Measurements from ENCODE around the gene NKPD1.

Gene NKPD1

GRCh38 chr19:45160870-45161737 is at the start of gene NKPD1:
Gene NKPD1 (minus strand): TSS chr19:45160982. CDS start chr19:45160150, 832 bp downstream.
- no peak for DNase-seq

DNA sequence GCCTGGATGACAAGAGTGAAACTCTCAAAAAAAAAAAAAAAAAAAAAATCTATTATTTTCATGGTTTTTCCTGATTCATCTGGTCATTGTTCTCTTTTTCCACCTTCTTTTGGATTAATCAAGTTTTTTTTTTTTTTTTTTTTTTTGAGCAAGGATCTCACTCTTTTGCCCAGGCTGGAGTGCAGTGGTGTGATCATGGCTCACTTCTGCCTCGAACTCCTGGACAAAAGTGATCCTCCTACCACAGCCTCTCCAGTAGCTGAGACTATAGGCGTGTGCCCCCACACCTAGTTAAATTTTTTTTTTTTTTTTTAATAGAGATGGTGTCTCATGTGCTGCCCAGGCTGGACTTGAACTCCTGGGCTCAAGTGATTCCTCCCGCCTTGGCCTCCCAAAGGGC is 45.5 kb upstream of the NKPD1 start:
- DNase-seq = no peak

DNA sequence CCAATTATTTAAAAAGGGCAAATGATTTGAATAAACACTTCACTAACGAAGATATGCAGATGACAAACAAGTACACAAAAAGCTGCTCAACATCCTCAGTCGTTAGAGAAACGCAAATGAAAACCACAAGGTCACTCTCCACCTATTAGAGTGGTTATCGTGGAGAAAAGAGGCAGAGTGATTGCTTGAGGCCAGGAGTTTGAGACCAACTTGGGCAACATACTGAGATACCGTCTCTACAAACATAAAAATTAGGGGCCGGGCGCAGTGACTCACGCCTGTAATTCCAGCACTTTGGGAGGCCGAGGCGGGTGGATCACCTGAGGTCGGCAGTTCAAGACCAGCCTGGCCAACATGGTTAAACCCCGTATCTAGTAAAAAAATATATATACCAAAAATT is 45.0 kb upstream of the NKPD1 start:
- DNase-seq = no peak

- DNase-seq = no peak
These were observed 41.9 kb upstream of the NKPD1 start for GRCh38 chr19:45202637-45203036.

DNA sequence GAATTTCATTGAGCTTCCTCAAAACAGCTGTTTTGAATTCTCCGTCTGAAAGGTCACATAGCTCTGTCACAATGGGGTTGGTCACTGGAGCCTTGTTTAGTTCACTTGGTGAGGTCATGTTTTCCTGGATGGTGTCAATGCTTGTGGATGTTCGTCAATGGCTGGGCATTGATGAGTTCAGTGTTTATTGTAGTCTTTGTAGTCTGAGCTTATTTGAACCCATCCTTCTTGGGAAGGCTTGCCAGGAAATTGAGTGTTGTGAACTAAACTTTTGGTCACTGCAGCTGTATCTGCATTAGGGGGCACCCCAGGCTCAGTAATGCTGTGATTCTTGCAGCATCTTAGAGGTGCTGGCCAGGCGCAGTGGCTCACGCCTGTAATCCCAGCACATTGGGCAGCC is 39.8 kb upstream of the NKPD1 start:
- peak; percentile 64 for DNase-seq

GRCh38 chr19:45195764-45196163 is 35.0 kb upstream of the NKPD1 start:
- DNase-seq = no peak

DNA sequence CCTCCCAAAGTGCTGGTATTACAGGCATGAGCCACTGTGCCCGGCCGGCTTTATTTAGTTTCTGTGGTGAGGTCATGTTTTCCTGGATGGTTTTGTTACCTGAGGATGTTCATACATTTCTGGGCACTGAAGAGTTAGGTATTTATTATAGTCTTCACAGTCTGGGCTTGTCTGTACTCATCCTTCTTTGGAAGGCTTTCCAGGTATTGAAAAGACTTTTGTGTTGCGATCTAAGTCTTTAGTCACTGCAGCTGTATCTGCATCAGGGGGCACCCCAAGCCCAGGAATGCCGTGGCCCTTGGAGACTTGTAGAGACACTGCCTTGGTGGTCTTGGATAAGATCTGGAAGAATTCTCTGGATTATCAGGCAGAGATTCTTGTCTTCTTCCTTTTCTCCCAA is 30.6 kb upstream of the NKPD1 start:
- no peak for DNase-seq

GRCh38 chr19:45189971-45190370 is 29.2 kb upstream of the NKPD1 start:
- no peak for DNase-seq

- DNase-seq = peak; percentile 25
These were observed 26.8 kb upstream of the NKPD1 start for GRCh38 chr19:45187421-45188100.

DNA sequence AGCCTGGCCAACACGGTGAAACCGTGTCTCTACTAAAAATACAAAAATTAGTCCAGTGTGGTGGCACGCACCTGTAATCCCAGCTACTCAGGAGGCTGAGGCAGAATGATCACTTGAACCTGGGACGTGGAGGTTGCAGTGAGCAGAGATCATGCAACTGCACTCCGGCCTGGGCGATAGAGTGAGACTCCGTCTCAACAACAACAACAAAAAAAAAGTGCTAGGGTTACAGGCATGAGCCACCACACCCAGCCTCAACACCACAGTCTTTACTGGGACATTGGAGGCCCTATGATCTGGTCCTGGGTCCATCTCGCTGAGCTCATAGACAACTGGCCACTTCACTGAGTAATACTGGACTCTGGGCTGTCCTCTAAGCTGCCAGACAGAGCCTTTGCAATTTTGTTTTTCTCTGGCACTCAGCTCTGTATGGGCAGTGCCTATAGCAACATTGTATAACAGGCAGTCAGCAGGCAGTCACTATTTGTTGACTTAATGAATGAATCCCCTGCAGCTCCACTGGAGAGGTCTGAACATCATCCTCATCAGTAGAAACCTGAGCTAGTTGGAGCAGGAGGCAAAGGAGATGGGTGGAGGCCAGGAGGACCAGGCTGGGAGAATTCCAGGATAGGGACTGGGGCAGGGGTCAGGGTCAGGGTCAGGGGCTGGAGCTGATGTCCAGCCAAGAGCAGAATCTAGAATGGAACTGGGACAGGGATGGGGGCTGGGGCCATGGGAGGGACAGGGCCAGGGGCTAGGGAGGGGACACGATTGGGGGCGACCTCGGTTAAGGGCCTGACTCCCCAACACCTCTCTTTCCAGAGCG is 25.9 kb upstream of the NKPD1 start:
- peak; percentile 19 for DNase-seq

DNA sequence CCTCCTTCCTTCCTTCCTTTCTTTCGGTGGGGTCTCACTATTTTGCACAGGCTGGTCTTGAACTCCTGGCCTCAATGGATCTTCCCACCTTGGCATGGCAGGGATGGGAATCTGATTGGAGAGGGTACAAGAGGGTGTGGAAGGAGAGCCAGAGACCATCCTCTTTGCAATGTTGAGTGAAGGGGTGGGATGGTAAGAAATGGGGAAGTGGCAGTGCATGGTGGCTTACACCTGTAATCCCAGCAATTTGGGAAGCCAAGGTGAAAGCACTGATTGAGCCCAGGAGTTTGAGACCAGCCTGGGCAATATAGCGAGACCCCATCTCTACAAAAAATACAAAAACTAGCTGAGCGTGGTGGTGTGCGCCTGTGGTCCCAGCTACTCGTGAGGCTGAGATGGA is 23.3 kb upstream of the NKPD1 start:
- no peak for DNase-seq

- no peak for DNase-seq
These were observed 22.0 kb upstream of the NKPD1 start for GRCh38 chr19:45182758-45183157.

- DNase-seq = no peak
These were observed 20.2 kb upstream of the NKPD1 start for GRCh38 chr19:45180936-45181335.

DNA sequence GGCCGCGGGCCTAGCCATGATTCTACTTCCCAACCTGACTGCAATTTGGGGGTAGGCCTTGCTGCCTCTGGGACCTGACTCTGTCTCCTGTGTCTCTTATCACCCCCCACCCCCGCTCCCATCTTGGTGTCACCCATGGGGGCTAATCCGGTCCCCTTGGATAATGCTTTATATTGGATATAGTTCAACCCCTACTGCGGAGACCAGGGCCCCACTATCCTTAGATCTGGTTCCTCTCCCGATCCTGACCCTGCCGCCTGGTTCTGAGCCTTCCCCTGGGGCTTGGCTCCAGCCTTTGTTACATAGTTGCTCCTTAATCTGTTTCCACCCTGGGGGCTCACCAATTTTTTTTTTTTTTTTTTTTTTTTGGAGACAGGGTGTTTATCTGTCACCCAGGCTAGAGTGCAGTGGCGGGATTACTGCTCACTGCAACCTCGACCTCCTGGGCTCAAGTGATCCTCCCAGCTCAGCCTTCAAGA is 19.1 kb upstream of the NKPD1 start:
- no peak for DNase-seq

DNA sequence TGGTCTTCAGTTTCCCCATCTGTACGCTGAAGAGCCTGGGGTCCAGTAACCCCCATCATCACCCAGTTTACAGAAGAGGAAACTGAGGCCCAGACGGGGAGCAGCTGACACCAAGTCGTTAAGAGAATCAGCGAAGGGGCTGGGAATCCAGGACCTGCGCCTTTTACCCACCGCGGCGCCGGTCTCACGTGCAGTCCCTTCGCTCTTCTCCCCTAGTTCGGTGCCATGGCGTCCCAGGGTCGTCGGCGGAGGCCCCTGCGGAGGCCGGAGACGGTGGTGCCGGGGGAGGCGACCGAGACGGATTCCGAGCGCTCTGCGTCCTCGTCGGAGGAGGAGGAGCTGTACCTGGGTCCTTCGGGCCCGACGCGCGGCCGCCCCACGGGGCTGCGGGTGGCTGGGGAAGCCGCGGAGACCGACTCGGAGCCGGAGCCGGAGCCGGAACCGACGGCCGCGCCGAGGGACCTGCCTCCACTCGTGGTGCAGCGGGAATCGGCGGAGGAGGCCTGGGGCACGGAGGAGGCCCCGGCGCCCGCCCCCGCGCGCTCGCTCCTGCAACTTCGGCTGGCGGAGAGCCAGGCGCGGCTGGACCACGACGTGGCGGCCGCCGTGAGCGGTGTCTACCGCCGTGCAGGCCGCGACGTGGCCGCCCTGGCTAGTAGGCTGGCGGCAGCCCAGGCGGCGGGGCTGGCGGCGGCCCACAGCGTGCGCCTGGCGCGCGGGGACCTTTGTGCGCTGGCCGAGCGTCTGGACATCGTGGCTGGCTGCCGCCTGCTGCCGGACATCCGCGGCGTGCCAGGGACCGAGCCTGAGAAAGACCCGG is 18.5 kb upstream of the NKPD1 start:
- DNase-seq = no peak

DNA sequence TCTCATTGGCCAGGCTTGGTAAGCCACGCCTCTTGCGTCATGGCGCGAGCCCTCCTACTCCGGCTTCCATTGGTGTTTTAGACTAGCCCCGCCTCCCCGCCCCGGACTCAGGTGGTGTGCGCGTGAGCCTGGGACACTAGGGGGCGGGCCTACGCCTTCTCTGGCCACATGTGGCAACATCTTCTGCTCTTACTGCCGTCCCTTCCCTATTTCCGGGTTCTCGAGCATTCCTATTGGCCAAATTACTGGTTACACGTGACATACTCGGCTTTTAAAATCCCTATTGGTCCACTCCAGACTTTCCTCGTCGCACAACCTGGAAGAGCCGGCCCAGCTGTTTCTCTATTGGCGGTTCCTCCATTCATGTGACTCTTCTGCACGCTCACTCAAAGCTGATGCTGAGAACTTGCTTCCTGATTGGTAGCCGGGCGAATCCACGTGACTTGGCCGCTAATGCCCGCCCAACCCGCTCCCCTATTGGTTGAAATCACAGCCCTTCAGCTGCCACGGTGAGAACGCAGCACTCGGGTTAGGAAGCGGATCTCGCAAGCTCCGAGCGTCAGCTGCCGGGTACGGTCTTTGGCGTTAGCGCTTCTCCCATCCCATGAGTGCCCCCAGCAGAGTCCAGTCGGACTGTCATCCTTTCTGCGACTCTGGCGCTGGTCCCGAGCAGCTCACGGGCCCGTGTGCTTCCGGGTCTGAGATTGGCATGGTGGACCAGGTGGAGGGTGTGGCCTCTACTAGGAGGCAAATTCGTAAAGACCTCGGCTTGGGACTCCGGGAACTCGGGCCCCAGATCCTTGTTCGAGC is 17.7 kb upstream of the NKPD1 start, which contains the start of gene BLOC1S3:
BLOC1S3 (plus strand) TSS at position 523 of the 810 bp plus-strand sequence. CDS start 513 bp downstream, outside the sequence.
- peak; percentile 100 for DNase-seq

DNA sequence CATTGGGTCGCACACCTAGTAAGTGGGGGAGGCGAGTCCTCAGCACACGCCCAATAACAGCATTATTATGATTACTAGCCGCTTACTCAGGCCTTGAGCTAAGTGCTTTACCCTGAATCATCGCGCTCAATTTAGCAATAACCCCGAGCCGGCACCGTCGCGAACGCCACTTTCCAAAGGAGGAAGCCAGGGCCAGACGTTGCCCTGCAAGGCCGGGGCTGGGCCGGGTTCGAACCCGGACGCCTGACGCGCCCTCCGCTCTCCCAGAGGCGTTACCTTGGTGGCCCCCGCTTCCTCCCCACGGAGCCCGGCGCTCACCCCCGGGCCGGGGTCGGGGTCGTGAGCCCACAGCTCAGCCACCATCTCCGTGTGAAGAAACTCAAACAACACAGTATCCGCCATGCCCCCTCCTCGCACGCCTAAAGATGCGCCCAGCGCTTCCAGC is 17.1 kb upstream of the NKPD1 start, which contains the start of gene TRAPPC6A:
TRAPPC6A (minus strand) TSS at position 421 of the 445 bp plus-strand sequence; CDS start at position 402, 19 bp downstream.
- DNase-seq = no peak

DNA sequence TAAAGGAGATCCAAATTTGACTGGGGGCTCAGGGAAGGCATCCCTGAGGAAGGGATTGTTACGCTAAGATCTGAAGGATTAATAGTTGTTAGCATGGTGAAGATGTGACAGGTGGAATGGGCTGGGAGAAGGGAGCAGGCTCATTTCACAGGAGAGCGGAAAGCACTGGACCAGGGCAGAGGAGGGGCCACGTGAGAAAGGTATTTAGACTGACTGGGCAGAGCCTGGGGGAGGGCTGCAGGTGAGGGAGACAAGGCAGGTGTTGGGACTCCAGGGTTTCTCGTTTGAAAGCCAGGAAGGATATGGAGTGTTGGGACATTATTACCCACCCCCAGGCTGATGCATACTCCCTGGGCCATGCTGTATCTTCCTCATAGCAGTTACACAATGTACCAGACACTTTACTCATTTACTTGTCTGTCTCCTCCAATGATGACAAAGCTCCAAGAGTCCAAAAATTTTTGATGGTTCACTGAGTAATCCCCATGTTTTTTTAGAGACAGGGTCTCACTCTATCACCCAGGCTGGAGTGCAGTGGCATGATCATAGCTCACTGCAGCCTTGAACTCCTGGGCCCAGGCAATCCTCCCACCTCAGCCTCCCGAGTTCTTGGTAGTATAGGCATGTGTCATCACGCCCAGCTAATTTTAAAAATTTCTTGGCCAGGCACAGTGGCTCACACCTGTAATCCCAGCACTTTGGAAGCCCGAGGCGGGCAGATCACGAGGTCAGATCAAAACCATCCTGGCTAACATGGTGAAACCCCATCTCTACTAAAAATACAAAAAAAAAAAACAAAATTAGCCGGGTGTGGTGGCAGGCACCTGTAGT is 14.9 kb upstream of the NKPD1 start:
- no peak for DNase-seq

- DNase-seq = no peak
These were observed 13.0 kb upstream of the NKPD1 start for GRCh38 chr19:45173816-45174215.

- no peak for DNase-seq
These were observed 11.9 kb upstream of the NKPD1 start for GRCh38 chr19:45172611-45173208.
